HG03108 (cell line): ENCODE data around the gene CD207.
"Not testable (repeated sequence)": the region's sequence is repeated elsewhere in the genome, so short reads cannot be mapped to it uniquely, and the experiment has no call there.

ENCODE experiments used
- ATAC-seq: cut with Tn5 transposase; IDR thresholded peaks from one replicate; pipeline ENCODE4 v1.9.1; 2021; ENCODE audit warnings: moderate library complexity; ENCODE audit not compliant: unreplicated experiment

Gene CD207

GRCh38 chr2:70835643-70836042 is at the start of gene CD207:
CD207 (minus strand) TSS chr2:70835816; CDS start chr2:70835776, 40 bp downstream.
- no peak for ATAC-seq

DNA sequence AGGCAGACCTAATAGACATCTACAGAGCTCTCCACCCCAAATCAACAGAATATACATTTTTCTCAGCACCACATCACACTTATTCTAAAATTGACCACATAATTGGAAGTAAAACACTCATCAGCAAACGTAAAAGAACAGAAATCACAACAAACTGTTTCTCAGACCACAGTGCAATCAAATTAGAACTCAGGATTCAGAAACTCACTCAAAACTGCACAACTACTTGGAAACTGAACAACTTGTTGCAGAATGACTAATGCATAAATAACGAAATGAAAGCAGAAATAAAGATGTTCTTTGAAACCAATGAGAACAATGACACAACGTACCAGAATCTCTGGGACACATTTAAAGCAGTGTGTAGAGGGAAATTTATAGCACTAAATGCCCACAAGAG is 42.9 kb upstream of the CD207 start:
- ATAC-seq = not testable (repeated sequence)

DNA sequence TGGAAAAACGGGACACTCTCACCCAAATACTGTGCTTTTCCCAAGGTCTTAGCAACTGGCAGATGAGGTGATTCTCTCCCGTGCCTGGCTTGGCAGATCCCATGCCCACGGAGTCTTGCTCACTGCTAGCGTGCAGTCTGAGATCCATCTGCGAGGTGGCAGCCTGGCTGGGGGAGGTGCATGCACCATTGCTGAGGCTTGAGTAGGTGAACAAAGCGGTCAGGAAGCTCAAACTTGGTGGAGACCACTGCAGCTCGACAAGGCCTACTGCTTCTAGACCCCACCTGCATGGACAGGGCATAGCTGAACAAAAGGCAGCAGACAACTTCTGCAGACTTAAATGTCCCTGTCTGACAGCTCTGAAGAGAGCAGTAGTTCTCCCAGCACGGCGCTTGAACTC is 40.5 kb upstream of the CD207 start:
- ATAC-seq = not testable (repeated sequence)

GRCh38 chr2:70873541-70873940 is 37.9 kb upstream of the CD207 start:
- no peak for ATAC-seq

DNA sequence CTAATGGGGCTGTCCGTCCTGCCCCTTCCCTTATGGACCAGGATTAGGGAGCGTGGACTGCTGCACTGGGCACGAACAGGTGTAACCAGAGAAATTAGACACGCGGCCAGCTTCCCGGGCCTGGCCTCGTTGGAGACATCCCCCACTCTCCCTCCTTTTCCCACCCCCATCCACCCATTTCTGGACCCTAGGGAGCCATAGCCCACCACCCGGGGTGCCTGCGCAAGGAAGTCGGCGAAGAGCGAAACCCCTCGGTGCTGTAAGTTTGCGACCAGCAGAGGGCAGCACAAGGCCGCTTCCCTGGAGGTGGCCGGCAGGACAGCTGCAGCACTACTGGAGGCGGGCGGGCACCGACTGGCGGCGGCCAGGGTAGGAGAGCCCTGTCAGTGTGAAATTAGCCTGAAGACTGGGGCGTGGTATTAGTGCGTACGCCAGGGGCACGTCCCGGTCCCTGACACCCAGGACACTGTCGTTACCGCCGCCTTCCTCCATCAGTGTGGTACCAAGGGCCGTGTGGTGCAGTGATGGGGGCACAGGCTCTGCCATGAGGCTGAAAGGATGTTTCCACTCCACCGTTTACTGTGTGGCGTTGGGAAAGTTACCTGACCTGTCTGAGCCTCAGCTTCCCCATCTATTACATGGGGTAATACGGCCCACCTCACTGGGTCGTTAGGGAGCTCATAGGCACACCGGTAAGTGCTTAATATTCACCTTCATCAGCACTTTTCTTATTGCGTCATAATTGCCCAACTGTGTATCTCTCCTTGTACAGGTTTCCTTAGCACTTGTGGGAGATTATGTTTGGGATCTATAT is 36.0 kb upstream of the CD207 start:
- peak; percentile 66 for ATAC-seq

DNA sequence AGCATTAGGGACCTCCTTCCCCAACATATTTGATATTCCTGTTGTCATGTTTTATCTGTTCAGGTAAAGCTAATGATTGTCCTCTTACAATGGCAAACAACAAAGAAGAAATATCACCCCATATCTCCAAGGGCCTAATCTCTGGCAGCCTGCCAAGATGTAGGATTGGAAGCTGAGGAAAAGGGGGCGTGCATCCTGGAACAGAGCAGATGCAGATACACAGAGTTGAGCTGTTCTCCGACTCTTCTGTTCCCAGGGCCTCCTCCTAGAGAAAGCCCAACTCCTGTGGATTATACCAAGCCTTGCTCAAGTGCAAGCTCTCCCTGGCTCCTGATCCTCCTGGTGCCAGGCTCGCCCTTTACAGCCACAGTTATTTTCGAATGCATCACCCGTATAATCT is 35.2 kb upstream of the CD207 start:
- ATAC-seq = no peak

DNA sequence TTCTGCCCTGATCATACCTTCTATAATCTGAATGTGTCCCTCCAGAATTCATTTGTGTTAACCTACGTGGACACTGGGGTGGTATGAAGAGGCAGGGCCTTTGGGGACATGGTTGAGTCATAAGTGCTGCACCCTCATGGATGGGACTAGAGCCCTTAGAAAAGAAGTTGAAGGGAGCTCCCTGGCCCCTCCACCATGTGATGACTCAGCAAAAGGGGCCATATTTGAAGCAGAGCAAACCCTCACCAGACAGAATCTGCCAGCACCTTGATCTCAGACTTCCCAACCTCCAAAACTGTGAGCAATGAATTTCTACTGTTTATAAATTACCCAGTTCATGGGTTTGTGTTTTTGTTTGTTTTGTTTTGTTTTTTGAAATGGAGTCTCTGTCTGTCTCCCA is 33.4 kb upstream of the CD207 start:
- ATAC-seq = no peak

DNA sequence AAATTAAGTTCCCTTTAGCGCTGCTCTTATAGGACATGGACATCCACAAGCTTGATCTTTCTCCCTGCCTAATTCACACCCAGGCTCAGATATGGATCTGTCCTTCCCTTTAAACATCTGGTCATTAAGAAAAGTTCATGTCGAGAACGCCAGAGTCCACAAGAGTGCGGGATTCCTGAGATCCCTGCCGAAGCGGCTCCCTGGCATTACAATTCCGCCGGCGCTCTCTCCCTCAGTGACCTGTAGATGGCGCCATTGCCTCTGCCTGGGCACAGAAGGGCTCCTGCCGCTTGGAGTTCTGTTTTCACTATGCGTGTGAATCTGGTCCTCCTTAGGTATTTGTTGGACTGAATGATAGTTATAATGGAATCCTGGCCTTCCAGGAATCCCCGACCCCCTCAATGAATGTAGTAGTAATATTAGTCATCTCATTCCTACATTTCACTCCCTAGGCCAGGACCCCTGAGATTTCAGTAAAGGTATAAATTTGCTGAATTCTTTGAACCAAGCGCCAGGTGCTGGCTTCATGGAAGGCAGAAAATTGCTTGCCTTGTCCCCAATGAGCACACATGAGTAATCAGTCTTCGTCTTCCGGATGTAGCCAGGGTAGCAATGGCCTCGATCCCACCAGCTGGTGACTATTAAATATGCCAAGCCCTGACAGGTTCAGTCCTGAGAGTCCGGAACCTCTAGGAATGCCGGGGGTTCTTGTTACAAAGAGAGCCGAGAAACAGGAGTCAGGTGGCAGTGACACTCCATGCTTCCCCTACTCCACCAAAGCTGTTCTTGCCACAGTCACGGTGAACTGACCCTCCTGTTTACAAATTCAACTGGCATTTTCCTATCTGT is 26.4 kb upstream of the CD207 start:
- ATAC-seq = no peak

DNA sequence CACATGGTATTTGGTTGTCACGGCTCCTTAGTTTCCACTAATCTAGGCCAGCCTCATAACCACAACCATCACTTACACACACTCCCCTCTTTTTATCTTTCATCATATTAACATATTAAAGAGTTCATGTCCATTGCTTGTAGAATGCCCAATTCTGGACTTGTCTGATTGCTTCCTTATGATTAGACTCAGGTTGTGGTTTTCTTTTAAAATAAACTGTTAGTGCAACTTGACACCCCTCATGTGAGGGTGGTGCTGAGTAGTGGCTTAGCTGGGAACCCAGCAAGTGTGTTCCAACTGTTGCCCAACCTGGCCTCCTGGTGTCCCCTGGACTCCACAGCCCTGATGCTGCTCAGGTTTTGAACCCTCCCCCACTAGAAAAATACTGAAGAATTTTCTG is 20.1 kb upstream of the CD207 start:
- no peak for ATAC-seq

- ATAC-seq = no peak
These were observed 18.8 kb upstream of the CD207 start for GRCh38 chr2:70854411-70854810.

DNA sequence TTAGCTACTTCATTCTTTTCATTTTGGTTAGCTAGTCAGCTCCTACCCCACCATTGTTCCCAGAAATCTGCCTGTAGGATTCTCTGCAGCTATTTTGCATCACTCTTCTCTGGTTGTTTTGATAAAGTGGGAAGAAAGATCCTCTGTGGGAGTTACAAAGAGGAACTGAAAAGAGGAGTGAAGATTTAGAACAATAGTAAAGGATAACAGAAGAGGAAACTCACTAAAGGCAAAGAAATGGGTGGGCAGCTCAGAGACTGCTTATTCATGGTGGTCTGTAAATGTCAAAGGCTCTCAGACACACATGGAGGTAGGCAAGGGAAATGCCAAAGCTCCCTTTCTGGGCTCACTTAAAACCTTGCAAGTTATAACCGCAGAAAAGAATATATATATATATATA is 17.2 kb upstream of the CD207 start:
- ATAC-seq = no peak

GRCh38 chr2:70851704-70852103 is 16.1 kb upstream of the CD207 start:
- ATAC-seq = peak; percentile 60

DNA sequence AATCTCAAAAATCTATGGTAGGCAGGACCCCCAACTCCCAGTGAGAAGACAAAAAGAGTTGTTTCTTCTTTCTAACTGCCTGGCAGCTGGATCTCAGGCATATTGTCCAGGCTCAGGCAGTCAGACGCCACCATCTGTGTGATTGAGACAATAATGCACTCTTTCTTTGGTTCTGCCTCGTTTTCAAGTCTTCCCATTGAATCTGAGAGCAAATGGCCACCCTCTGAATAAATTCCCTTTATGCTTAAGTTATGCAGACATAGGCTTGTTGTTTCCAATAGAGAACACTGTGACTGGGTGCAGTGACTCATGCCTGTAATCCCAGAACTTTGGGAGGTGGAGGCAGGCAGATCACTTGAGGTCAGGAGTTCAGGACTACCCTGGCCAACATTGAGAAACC is 15.3 kb upstream of the CD207 start:
- ATAC-seq = no peak

GRCh38 chr2:70842401-70842800 is 6.8 kb upstream of the CD207 start:
- ATAC-seq = no peak

- no peak for ATAC-seq
These were observed 2.6 kb upstream of the CD207 start for GRCh38 chr2:70837980-70838925.

DNA sequence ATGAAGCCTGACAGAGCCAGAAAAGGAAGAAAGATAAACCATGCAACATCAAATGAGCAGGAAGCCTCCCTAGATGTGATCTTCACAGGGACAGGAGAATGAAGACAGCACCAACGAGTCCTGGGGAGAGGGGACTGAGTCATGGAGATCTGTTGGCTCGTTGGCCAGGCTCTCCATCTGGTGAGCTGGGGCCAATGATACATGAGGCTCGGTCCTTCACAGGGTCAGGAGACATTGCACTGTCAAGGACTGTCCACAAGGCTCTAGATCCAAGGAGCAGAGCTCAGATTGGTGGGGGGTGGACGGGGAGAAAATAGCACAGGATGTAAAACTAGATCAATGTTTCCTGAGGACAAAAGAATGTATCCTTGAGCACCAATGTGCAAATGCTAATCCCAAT is 735 bp downstream of the CD207 start:
- ATAC-seq = no peak

DNA sequence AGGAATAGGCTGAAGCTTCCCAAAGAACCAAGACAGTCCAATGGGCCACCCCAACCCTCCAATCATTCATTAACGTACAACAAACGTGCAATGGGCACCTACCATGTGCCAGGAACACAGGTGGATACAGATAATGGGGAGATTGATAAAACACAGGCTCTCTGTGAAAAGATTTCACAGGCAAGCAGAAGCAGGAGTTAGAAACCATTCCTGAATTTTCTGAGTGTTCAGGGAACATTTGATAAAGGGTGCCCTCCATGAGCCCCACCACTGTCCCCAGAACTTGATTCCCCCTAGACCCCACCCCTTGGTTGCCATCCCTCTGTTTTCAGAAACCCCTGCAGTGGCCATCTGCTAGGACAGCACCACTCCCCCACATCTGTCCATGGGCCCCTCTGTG is 1.5 kb downstream of the CD207 start:
- no peak for ATAC-seq

DNA sequence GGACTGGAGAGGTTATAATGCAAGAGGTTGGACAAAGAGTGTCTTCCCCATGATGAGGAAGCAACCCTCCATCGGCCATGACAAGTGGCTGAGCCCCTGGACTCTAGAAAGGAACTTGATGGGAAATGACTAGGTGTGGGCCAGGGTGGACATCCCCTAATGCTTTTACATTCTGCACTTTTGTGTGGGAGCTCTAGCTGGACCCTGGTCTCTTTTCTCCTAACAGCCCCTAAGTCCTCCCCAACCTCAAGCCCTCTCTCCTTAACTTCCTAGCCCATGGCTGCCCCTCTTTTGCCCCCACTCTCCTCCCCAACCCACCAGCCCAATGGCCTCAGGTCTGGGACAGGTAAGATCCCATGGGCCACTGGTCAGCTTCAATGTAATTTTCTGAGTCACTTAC is 2.4 kb downstream of the CD207 start:
- no peak for ATAC-seq

GRCh38 chr2:70832386-70832785 is 3.2 kb downstream of the CD207 start:
- no peak for ATAC-seq

- ATAC-seq = no peak
These were observed 3.8 kb downstream of the CD207 start for GRCh38 chr2:70831861-70832260.

DNA sequence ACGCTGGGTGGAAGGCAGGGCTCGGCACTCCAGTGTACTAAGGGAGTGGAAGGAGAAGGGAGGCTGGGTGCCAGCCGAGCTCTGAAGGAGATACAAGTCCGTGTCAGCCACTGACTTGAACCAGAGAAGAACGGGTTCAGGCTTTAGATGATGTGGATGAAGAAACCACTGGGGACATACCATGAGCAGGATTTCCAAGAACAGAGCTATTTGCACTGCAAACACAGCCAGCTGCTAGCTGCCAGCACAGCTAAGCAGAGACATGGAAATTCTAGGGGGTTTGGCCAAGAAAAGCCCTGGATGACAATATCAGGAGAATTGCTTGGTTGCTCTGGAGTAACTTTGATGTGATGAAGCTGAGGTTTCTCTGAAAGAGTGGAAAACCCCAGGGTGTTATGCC is 5.2 kb downstream of the CD207 start:
- ATAC-seq = no peak
